Uterus (tissue), 2 donors: ENCODE data around the gene TXNIP.

Experiments
- CTCF ChIP-seq, 4 experiments: fragments of 200-600 bp in 2 of 4; fragments of 450-650 bp in 2 of 4; sonication (generic) in 2 of 4; IDR thresholded peaks; one replicate each; pipeline ENCODE4 v1.5.1; 2016 to 2019; ENCODE audit warnings: antibody characterized with exemption in 4 of 4, mild to moderate bottlenecking in 2 of 4, moderate library complexity in 1 of 4
- POLR2A ChIP-seq, 2 donors: fragments of 450-650 bp; IDR thresholded peaks; one replicate each; pipeline ENCODE4 v1.6.1; 2016; ENCODE audit warnings: antibody characterized with exemption in 2 of 2, mild to moderate bottlenecking in 1 of 2, moderate library complexity in 1 of 2

DNA sequence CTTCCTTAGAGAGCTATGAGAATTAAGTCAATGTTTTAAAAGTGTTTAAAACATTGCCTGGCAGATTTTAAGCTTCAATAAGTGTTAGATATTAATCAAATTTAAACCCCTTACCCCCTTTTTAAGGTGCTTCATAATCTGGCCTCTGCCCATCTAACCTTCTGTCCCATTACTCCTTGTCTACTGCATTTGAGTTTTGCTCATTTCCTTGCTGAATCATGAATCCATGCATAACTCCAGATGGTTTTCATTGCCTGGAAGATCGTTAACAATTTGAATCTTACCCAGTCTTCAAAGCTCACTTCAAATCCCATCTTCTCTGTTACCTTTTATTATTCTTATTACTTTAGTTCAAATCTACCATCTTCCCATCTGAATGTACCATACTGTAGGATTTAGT is 20.5 kb upstream of the TXNIP start:
- TF ChIP-seq CTCF (IDR thresholded peaks at IDR 0.05) (no peak), POLR2A (IDR thresholded peaks at IDR 0.05) (no peak)
